Stimulated activated CD4-positive, alpha-beta T cell treated with anti-CD3 and anti-CD28 coated beads, Interleukin-12 subunit alpha, Interleukin-12 subunit beta, amount 100 ng/mL, for 24 hours (primary cell): Measurements from ENCODE around the gene EDEM1.
"Not testable (repeated sequence)": the region's sequence is repeated elsewhere in the genome, so short reads cannot be mapped to it uniquely, and the experiment has no call there.

ENCODE experiments used
- DNase-seq, 2 experiments: peaks; one replicate each; pipeline ENCODE4 v3.0.0-alpha.2; 2020; ENCODE audit warnings: low read depth in 2 of 2

EDEM1 gene

DNA sequence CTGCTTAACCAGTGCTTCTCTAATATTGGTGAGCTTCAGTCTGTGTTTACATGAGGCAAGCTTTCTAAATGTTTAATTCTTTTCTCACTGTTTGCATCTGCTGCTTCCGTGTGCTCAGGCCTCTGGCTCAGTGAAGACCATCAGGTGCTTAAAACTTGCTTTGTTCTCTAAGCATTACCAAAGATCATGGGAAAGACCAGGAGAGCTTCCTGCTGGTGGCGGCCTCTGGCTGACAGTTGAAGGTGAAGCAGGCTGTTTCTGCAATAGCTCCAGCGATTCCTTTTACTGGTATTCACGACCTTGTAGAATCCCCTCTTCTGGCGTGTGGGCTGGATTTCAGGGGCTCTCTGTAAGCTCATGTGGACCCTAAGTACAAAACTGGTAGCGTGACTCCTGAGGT is 45.1 kb downstream of the EDEM1 start:
- no peak for DNase-seq

DNA sequence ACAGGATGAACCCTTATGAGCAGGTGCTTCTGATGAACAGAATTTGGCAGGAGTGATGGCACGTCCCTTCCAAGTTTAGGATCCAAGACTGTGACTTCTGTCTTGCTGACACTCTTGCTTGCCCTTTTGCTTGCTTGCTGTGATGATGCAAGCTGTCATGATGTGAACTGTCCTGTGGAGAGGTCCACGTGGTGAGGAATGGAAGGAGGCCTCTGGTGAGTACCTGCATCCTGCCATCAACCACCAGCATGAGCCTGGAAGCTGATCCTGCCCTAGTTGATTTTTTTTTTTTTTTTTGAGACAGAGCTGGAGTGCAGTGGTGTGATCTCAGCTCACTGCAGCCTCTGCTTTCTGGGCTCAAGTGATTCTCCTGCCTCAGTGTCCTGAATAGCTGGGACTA is 45.5 kb downstream of the EDEM1 start:
- DNase-seq: no peak

DNA sequence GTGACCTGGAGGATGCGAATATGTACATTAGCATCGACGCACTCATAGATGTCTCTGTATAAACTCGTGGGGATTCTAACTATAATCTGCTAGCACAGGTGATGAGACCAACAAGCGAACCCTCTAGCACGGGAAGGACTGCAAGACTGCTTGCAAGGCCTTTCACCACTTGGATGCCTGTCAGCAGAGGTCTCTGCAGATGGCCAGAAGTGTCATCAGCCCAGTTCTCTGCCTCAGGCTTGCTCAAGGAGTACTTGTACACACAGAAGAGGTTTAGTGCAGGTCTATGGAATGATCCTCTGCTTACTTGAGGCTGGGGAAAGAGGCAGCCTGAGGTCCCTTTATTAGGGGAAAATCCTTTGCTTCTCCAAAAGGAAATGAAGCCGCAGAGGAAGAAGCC is 48.1 kb downstream of the EDEM1 start:
- no peak for DNase-seq

DNA sequence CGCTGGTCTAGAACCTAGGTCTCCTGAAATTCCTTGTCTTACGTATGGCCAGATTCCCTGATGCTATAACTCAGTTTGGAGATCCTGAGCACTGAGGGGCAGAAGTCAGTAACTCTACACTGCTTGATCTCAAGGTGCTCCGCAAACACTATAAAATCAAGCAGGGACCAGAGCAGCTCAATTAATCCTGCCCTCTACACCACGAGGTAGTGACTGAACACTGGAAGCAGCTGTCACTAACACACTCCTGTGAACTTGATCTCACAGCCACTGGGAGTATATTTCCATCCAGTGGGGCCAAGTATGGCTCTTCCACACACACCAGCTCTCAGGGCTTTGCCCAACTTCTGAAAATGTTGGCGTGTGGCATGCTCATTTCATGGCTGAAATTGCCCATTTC is 51.0 kb downstream of the EDEM1 start:
- DNase-seq: no peak

DNA sequence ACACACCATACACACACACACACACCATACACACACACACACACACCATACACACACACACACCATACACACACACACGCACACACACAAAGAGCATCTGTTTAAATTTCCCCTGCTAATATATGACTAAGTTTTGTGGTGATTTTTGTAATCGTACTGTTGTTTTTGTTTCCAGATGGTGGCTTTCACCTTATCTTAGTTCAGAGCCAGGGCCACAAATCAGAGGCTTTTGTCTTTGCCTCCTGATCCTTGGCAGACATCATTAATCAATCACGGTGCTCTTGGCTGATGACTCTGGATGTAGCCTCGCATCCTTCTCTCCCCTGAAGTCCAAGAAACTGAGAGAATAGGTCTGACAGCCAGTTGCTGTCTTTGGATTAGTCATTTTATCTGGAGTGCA is 52.1 kb downstream of the EDEM1 start:
- no peak for DNase-seq

DNA sequence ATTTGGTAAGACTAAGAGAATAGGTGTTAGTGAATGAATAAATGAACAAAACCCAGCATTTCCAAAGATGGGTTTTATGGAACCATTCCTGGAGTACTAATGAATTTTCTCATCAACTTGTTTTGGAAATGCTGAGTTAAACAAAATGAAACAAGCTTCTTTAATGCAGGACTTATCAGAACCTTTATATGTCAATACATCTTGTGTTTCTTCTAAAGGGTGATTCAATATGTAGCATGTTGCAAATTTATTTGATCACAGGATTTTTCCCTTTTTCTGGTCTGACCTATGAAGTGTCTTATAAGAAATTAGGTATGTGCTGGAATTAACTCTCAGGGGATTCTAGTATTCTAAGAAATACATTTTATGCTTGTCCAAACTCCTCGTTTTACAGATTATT is 53.2 kb downstream of the EDEM1 start:
- DNase-seq: no peak

DNA sequence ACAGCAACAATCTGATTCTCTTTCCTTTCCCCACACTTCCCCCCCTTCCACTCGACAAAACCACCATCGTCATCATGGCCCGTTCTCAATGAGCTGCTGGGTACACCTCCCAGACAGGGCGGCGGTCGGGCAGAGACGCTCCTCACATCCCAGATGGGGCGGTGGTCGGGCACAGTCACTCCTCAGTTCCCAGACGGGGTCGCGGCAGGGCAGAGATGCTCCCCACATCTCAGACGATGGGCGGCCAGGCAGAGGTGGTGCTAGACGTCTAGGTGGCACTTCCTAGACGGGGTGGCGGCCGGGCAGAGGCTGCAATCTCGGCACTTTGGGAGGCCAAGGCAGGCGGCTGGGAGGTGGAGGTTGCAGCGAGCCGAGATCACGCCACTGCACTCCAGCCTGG is 55.3 kb downstream of the EDEM1 start:
- DNase-seq: not testable (repeated sequence)

DNA sequence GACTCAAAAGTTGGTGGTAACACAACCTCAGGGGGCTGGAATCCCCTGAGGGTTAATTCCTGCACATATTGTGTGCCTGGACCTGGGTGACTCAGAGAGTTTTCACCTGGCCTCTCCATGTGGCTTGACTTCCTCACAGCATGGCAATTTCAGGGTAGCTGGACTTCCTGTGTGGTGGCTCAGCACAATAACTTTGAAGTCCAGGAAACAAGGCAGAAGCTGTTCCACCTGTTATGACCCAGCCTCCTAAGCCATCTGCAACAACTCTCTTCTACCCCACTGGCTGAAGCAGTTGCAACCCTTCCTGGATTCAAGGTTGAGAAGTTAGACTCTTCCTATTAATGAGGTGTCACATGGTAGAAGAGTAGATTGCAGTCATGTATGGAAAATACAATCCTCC is 58.4 kb downstream of the EDEM1 start:
- DNase-seq: no peak

DNA sequence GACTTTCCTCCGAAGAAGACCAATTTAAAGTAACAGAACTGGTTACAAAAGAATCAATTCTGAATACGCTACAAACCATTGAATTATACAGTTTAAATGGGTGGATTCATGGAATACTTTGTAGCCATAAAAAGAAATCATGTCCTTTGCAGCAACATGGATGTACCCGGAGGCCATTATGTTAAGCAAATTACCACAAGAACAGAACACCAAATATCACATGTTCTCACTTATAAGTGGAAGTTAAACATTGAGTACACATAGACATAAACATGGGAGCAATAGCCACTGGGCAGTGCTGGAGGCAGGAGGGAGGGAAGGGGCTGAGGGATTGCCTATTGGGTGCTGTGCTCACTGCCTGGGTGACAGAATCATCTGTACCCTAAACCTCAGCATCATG is 61.3 kb downstream of the EDEM1 start:
- no peak for DNase-seq

DNA sequence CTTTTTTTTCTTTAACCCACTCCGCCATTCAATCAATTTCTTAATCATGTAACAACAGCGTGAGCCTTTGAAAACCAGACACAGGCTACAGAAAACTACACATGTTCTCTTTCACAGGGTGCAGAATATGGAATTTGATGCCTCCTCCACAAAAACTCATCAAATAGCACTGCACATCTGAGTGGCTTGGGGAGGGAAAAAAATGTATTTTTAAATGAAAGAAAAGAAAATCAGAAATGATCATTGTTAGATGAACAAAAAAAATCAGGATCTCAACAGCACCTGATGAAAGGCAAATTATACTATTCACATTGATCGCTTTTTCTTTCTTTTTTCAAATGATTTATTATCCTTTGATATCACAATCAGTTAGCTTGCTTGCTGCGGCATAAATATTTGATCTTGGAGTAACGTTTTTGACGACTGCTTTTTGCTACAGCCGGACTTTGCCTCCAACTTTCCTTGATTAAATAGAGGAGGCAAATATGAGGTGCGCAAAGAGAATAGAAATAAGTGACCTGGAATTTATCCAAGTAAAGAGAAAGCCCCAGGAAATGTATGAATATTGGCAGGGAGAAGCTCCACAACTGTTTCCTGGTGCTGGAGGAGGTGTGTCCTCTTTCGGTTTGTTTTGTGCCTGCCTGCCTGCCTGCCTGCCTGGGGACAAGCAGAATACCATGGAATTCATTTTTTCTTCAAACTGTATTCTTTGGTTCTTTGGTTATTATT is 63.1 kb downstream of the EDEM1 start:
- DNase-seq: no peak

DNA sequence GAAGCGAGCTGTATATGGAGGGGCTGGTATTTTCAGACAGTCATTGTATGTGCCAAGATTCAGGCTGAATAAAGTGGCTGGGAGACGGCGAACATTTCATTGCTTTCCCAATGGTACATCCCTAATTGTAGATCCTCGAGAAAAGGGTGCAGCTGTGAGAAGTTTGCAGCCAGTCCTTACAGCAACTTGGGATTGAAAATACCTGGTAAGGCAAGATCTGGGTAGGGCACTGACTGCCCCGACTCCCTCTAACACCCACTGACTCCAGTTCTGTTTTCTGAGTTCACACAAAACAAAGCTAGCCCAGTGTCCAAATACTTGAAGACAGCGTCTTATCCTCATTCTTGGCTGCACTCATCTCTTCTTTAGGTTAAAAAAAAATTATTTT is 63.7 kb downstream of the EDEM1 start:
- no peak for DNase-seq

DNA sequence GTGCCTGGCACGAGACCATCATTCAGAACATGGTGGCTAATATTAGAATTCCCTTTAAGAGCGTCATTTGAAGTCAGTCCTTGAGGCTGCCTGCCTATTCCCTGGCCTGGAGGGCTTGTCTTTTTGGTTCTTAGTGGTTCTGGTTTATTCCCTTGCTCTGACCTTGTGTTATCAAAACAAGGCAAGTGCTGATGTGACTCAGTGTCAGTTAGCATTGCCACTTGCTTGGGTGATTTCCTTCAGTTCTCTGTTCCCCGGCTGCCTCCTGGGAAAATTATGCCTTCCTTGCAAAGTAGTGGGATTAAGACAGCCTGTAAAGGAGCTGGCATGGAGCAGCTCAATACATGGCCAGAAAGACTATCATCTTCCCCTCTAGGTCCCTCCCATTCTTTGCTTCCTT is 64.6 kb downstream of the EDEM1 start:
- no peak for DNase-seq

DNA sequence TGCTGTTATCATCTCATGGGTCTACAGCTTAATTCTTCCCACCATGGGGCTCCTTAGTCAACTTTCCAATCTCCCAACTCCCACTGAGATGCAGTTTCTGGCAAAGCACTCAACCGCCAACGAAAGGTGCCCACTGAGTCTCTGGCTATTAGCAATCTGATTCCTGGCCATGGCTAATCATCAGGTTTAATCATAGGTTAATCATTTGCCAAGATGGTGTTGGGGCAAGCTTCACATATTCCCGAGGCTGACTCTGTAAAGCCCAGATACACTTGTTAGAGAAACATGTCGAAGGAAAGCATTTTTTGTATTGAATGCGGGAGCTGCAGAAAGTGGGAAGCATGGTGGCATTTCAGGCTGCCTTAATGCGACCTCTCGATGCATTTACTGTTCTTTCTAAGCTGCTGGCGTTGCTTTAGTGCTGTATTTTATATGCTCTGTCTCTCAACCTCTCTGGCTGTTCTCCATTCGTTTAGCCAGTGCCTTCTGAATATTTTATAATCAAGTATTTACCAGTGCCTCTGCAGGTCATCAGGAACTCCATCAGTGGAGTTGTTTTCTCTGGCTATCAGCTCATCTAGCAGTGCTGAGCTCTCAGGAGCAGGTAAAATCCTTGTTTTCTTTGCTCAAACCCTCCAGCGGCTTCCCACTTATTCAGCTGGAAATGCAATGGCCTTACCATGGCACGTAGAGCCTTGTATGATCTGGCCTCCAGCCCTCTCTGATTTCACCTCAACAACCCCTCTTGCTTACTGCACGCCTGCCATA is 67.0 kb downstream of the EDEM1 start:
- DNase-seq: no peak

DNA sequence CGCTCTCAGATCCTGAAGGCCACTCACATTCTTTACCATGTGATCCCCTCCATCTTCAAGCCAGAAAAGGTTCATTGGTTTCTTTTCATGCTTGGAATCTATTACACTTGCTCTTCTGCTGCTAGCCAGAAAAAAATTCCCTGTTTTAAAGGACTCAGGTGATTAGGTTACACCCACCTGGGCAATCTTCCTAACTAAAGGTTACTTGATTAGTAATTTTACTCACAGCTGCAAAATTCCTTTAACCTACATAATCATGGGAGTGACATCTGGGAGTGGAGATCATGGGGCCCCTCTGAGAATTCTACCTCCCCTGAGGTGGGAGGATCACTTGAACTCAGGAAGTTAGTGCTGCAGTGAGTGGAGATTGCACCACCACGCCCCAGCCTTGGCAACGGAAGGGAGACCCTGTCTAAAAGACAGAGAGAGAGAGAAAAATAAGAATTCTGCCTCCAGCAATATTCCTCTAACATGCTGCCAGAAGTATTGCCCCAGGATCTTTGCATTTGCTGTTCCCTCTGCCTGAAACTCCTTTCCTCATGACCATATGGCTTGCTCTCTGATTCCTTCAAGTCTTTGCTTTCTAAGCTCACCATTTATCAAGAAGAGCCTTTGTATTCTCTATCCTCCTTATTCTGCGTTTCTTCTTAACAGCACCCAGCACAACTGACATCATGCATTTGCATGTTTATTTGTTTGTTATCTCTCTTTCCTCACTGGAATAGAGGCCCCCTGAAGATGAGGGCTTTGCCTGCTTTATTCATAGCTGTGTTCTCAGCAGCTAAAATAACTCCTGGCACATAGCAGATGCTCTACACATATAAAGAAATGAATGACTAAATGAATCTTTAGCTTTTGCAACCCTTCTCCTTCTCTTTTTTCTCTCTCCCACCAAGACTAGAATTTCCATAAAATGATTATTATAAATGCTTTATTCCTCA is 68.2 kb downstream of the EDEM1 start:
- DNase-seq: no peak

DNA sequence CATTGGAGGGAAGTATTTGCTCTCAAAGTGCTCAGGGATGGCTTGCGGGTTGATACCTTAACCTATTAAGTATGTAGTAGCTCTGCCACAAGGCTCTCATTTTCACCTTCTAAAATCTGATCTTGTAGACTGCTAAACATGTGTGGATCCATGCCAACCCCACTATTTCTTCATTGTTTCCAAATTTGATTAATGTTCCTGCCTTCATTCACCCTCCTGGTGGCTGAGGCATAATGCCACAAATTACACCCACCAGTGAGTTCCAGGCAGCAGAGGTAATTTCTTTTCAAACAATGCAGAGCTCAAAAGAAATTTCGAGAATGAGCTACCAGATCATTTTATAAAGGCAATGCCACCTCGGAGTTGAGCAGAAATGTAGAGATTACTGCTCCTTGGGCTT is 71.0 kb downstream of the EDEM1 start:
- no peak for DNase-seq

DNA sequence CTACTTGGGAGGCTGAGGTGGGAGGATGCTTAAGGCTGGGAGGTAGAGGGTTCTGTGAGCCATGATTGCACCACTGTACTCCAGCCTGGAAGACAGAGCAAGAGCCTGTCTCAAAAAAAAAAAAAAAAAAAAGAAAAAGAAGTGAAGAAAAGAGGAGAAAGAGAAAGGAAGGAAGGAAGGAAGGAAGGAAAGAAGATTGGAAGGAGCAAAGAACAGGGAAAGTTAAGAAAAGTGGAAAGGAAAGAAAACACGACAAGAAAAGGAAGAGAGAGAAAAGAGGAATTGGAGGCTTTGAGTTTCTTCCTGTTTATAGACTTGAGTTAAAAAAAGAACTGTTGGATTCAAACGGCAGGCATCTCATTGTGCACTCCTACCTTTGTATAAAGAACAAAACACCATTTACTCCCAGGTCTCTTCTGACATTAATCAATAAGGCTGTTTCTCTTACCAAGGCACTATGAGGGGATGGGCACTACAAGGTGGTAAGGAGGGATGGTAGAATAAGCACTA is 73.5 kb downstream of the EDEM1 start:
- DNase-seq: no peak

DNA sequence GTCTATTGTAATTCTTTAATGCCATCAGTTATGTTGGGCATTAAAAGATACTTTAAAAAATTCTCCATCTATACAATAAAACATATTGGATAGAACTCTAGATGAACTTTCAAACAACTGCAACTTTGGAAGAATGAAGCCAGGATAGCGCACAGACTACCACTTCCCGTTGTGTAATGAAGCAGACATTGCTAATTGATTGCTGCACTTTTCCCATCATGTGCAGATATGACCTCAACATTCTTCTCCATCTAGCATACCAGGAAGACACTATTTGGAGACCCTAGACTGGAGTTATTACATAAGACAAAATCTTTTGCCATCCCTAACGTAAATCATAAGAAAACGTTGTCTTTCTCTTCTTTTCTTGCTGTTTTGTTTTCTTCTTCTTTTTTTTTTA is 75.0 kb downstream of the EDEM1 start:
- no peak for DNase-seq

DNA sequence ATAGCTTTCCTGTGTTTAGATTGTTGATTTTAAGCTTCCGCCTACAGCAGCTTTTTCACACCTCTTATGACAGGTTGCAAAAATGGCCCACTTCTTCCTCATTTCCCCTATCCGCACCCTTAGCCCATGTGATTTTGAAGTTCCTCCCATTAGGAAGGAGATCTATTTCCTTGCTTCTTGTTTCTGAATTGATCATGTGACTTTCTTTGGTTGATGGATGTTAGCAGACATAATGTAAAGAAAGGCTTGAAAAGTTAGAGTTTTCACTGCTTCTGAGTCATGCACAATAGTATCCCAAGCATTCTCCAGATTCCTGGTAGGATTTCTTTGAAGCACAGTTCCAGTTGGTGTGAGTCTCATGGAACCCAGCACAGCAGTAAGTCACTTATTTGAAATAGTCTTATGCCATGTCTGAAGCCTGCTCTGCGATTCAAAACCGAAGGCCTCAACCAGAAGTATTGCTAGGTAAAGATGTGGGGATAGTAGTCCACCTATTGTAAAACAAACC is 76.6 kb downstream of the EDEM1 start:
- no peak for DNase-seq

DNA sequence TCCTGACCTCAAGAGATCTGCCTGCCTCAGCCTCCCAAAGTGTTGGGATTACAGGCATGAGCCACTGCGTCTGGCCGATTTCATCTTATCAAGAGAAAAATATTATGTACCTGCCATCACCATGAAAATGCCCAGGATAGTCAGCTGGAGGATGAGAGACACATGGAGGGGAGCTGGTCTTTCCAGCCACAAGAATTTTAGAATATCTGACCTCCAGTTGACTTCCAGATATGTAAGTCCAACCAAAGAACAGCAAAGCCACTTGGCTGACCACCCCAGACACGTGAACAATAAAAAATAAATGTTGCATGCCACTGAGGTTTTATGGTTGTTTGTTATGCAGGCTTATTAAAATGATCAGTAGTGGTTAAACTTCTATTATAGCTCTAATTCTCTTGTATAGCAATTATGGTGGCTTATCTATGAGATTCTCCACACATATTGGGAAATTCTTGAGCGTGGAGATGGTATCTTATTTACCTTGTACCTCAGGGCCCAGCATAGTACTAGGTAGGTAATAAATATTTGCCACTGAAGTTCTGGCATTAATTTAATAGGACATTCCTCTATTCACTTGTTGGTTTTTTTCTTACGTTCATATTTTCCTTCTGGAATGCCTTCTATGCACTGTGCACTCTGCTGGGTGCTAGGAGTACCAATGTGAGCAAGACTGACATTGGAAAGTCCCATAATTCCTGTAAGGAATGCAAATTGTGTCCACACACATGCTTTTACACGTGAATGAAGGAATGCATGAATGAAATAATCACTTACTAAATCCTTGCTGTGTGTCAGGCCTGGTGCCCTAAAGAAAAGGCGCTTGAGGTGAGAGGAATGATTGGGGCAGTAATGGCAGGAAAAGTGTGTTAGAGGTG is 77.6 kb downstream of the EDEM1 start:
- no peak for DNase-seq

DNA sequence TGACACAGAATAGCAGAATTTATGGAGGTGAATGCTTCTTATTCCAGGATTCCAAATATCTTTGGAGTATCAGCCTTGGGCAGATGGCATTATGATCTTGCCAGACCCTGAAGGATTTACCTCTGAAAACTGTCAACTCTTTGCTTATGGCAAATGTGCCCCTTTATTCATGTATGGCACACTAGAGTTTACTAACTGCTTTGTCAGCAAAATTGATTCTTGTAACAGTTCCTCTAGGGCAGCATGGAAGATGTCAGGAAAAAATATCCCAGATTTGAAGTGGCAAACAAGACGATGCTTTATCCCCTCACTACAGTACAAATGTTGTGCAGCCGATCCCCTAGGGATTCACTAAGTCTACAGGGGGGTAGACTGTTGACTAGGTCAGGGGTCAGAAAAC is 79.7 kb downstream of the EDEM1 start:
- DNase-seq: no peak

DNA sequence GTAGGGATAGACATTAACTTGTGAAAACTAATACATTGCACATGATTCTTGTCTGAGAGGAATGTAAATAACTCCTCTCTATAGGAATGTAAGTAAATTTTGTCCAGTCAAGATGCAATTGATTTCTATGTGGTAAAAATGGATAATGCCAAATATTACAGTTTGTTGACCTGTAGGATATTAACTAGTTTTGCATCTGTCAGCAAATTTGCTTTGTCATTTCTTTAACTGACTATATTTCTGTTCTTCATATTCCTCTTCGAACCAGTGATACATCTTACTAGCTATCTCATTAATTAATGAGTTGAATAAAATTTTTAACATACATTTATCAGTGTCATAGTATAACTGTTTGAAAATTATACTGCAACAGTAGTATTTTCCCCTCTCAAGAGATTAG is 80.4 kb downstream of the EDEM1 start:
- DNase-seq: no peak
